NB4 (cell line): Measurements from ENCODE around the gene RPTOR.

Experiments used
- POLR2A ChIP-seq: IDR thresholded peaks from 2 replicates; pipeline ENCODE4 v1.6.1; 2011; ENCODE audit warnings: mild to moderate bottlenecking; ENCODE audit not compliant: insufficient read length; ENCODE audit errors: extremely low read depth
- TF ChIP-seq, protein P1 (sequence below): IDR thresholded peaks from one replicate; pipeline ENCODE4 v1.5.1; 2012; ENCODE audit warnings: low read depth, low read length

DNA sequence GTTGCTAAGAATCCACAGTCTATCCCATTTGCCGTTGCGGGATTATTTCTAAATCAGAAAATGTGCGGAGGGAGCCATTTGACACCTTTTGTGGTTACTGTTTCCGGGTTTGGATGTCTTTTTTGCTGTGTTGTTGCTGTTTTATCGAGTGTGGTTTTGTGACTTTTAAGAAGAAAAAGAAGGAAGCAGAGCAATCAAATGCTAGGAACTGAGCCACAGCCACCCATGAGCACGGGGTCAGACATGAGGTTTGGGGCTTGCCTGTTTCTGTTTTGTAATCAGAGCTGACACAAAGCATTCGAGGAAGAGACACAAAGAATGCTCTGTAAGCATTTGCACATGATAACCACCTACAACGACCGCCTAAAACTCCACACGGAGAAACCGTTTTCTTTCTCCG, 393.9 kb downstream of the RPTOR start:
- no peak for TF ChIP-seq POLR2A
- TF ChIP-seq, protein P1, sequence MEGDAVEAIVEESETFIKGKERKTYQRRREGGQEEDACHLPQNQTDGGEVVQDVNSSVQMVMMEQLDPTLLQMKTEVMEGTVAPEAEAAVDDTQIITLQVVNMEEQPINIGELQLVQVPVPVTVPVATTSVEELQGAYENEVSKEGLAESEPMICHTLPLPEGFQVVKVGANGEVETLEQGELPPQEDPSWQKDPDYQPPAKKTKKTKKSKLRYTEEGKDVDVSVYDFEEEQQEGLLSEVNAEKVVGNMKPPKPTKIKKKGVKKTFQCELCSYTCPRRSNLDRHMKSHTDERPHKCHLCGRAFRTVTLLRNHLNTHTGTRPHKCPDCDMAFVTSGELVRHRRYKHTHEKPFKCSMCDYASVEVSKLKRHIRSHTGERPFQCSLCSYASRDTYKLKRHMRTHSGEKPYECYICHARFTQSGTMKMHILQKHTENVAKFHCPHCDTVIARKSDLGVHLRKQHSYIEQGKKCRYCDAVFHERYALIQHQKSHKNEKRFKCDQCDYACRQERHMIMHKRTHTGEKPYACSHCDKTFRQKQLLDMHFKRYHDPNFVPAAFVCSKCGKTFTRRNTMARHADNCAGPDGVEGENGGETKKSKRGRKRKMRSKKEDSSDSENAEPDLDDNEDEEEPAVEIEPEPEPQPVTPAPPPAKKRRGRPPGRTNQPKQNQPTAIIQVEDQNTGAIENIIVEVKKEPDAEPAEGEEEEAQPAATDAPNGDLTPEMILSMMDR = no peak
